ENCODE measurements around the gene TRPM3.

The TRPM3 gene

GRCh38 chr9:70761139-70761670, 360.2 kb downstream of the TRPM3 start:
- Histone ChIP-seq H2BK120ac (ENCODE audit: insufficient read depth, low read length, poor library complexity) (no peak overlapping the region), H3K4me2 (ENCODE audit: low read length) (no peak overlapping the region), H3K27ac (ENCODE audit: low read depth, low read length) (no peak overlapping the region), H2BK12ac (ENCODE audit: low read length) (no peak overlapping the region), H3K23ac (ENCODE audit: low read length) (no peak overlapping the region), H3K4me1 (ENCODE audit: control insufficient read depth in 1 of 2, insufficient read depth in 2 of 2, low read length in 2 of 2) (no peaks in the 10 kb centered on the region), H3K79me1 (ENCODE audit: low read length) (no peaks in the 10 kb centered on the region), H3K4ac (ENCODE audit: low read depth, low read length) (no peak overlapping the region), H2BK5ac (ENCODE audit: low read depth, low read length, poor library complexity) (no peak overlapping the region), H3K4me3 (ENCODE audit: low read depth, low read length) (no peak overlapping the region), H4K91ac (ENCODE audit: low read depth, low read length) (no peak overlapping the region), H3K9ac (ENCODE audit: low read length) (no peak overlapping the region), H2AFZ (ENCODE audit: insufficient read depth, low read length, poor library complexity) (no peak overlapping the region), H3K14ac (ENCODE audit: low read length) (no peak overlapping the region), H3K9me3 (ENCODE audit: insufficient read depth, low read depth, low read length) (no peaks in the 10 kb centered on the region), H2AK5ac (ENCODE audit: low read length) (no peak overlapping the region), H4K8ac (ENCODE audit: low read depth, low read length) (no peak overlapping the region), H4K12ac (ENCODE audit: low read depth, low read length) (no peak overlapping the region), H3K27me3 (ENCODE audit: insufficient read depth, low read length) (no peaks in the 10 kb centered on the region), H3K36me3 (ENCODE audit: control insufficient read depth in 1 of 2, insufficient read depth in 2 of 2, low read length in 2 of 2) (no peaks in the 10 kb centered on the region), H3K79me2 (ENCODE audit: control insufficient read depth, insufficient read depth, low read length, poor library complexity) (no peaks in the 10 kb centered on the region), H3K18ac (ENCODE audit: low read length) (no peak overlapping the region)
- no peak for DNase-seq
- no CpG with 5 or more reads among the region's 8 CpGs for WGBS (ENCODE audit: extremely low coverage, insufficient coverage, insufficient read length)

- Histone ChIP-seq H3K79me2 (ENCODE audit: control insufficient read depth, insufficient read depth, low read length, poor library complexity) (no peaks in the 10 kb centered on the region), H2AK5ac (ENCODE audit: low read length) (no peak overlapping the region), H2BK12ac (ENCODE audit: low read length) (no peak overlapping the region), H3K4me3 (ENCODE audit: low read depth, low read length) (no peak overlapping the region), H3K36me3 (ENCODE audit: control insufficient read depth in 1 of 2, insufficient read depth in 2 of 2, low read length in 2 of 2) (no peaks in the 10 kb centered on the region), H3K79me1 (ENCODE audit: low read length) (no peaks in the 10 kb centered on the region), H3K27ac (ENCODE audit: low read depth, low read length) (no peak overlapping the region), H3K18ac (ENCODE audit: low read length) (no peak overlapping the region), H4K12ac (ENCODE audit: low read depth, low read length) (no peak overlapping the region), H3K9ac (ENCODE audit: low read length) (no peak overlapping the region), H3K27me3 (ENCODE audit: insufficient read depth, low read length) (no peaks in the 10 kb centered on the region), H3K4me1 (ENCODE audit: control insufficient read depth in 1 of 2, insufficient read depth in 2 of 2, low read length in 2 of 2) (no peaks in the 10 kb centered on the region), H3K9me3 (ENCODE audit: insufficient read depth, low read depth, low read length) (no peaks in the 10 kb centered on the region), H2AFZ (ENCODE audit: insufficient read depth, low read length, poor library complexity) (no peak overlapping the region), H4K8ac (ENCODE audit: low read depth, low read length) (no peak overlapping the region), H2BK120ac (ENCODE audit: insufficient read depth, low read length, poor library complexity) (no peak overlapping the region), H3K4me2 (ENCODE audit: low read length) (no peak overlapping the region), H3K14ac (ENCODE audit: low read length) (no peak overlapping the region), H3K4ac (ENCODE audit: low read depth, low read length) (no peak overlapping the region), H3K23ac (ENCODE audit: low read length) (no peak overlapping the region), H4K91ac (ENCODE audit: low read depth, low read length) (no peak overlapping the region), H2BK5ac (ENCODE audit: low read depth, low read length, poor library complexity) (no peak overlapping the region)
- no CpG with 5 or more reads among the region's 8 CpGs for WGBS (ENCODE audit: extremely low coverage, insufficient coverage, insufficient read length)
- DNase-seq, result no peak
Observed at GRCh38 chr9:70760228-70760627, 361.2 kb downstream of the TRPM3 start.

GRCh38 chr9:70753311-70753710, 368.1 kb downstream of the TRPM3 start:
- Histone ChIP-seq H3K4me3 (ENCODE audit: low read depth, low read length) (no peak overlapping the region), H4K91ac (ENCODE audit: low read depth, low read length) (no peak overlapping the region), H3K4me1 (ENCODE audit: control insufficient read depth in 1 of 2, insufficient read depth in 2 of 2, low read length in 2 of 2) (no peaks in the 10 kb centered on the region), H4K8ac (ENCODE audit: low read depth, low read length) (no peak overlapping the region), H3K9ac (ENCODE audit: low read length) (no peak overlapping the region), H2BK12ac (ENCODE audit: low read length) (no peak overlapping the region), H3K79me1 (ENCODE audit: low read length) (no peaks in the 10 kb centered on the region), H2AK5ac (ENCODE audit: low read length) (no peak overlapping the region), H3K23ac (ENCODE audit: low read length) (no peak overlapping the region), H2BK120ac (ENCODE audit: insufficient read depth, low read length, poor library complexity) (no peak overlapping the region), H4K12ac (ENCODE audit: low read depth, low read length) (no peak overlapping the region), H2AFZ (ENCODE audit: insufficient read depth, low read length, poor library complexity) (no peak overlapping the region), H3K9me3 (ENCODE audit: insufficient read depth, low read depth, low read length) (no peaks in the 10 kb centered on the region), H3K79me2 (ENCODE audit: control insufficient read depth, insufficient read depth, low read length, poor library complexity) (no peaks in the 10 kb centered on the region), H2BK5ac (ENCODE audit: low read depth, low read length, poor library complexity) (no peak overlapping the region), H3K4me2 (ENCODE audit: low read length) (no peak overlapping the region), H3K27me3 (ENCODE audit: insufficient read depth, low read length) (no peaks in the 10 kb centered on the region), H3K36me3 (ENCODE audit: control insufficient read depth in 1 of 2, insufficient read depth in 2 of 2, low read length in 2 of 2) (no peaks in the 10 kb centered on the region), H3K14ac (ENCODE audit: low read length) (no peak overlapping the region), H3K18ac (ENCODE audit: low read length) (no peak overlapping the region), H3K27ac (ENCODE audit: low read depth, low read length) (no peak overlapping the region), H3K4ac (ENCODE audit: low read depth, low read length) (no peak overlapping the region)
- no CpG with 5 or more reads among the region's 4 CpGs for WGBS (ENCODE audit: extremely low coverage, insufficient coverage, insufficient read length)
- DNase-seq, result no peak

- Histone ChIP-seq H3K23ac (ENCODE audit: low read length) (no peak overlapping the region), H4K8ac (ENCODE audit: low read depth, low read length) (no peak overlapping the region), H3K4me2 (ENCODE audit: low read length) (no peak overlapping the region), H3K4ac (ENCODE audit: low read depth, low read length) (no peak overlapping the region), H2BK12ac (ENCODE audit: low read length) (no peak overlapping the region), H3K36me3 (ENCODE audit: control insufficient read depth in 1 of 2, insufficient read depth in 2 of 2, low read length in 2 of 2) (no peaks in the 10 kb centered on the region), H3K27me3 (ENCODE audit: insufficient read depth, low read length) (no peaks in the 10 kb centered on the region), H3K9me3 (ENCODE audit: insufficient read depth, low read depth, low read length) (no peaks in the 10 kb centered on the region), H2AFZ (ENCODE audit: insufficient read depth, low read length, poor library complexity) (no peak overlapping the region), H4K91ac (ENCODE audit: low read depth, low read length) (no peak overlapping the region), H3K9ac (ENCODE audit: low read length) (no peak overlapping the region), H3K18ac (ENCODE audit: low read length) (no peak overlapping the region), H3K79me2 (ENCODE audit: control insufficient read depth, insufficient read depth, low read length, poor library complexity) (no peaks in the 10 kb centered on the region), H3K79me1 (ENCODE audit: low read length) (no peaks in the 10 kb centered on the region), H3K27ac (ENCODE audit: low read depth, low read length) (no peak overlapping the region), H3K4me1 (ENCODE audit: control insufficient read depth in 1 of 2, insufficient read depth in 2 of 2, low read length in 2 of 2) (no peaks in the 10 kb centered on the region), H2BK5ac (ENCODE audit: low read depth, low read length, poor library complexity) (no peak overlapping the region), H3K4me3 (ENCODE audit: low read depth, low read length) (no peak overlapping the region), H2BK120ac (ENCODE audit: insufficient read depth, low read length, poor library complexity) (no peak overlapping the region), H4K12ac (ENCODE audit: low read depth, low read length) (no peak overlapping the region), H3K14ac (ENCODE audit: low read length) (no peak overlapping the region), H2AK5ac (ENCODE audit: low read length) (no peak overlapping the region)
- no peak for DNase-seq
- no CpG with 5 or more reads among the region's 2 CpGs for WGBS (ENCODE audit: extremely low coverage, insufficient coverage, insufficient read length)
Observed at GRCh38 chr9:70749066-70749465, 372.4 kb downstream of the TRPM3 start.
